ENCODE measurements around the gene SHB.

SHB gene

GRCh38 chr9:37946041-37946440 lies 123.0 kb downstream of the SHB start:
- no peak for DNase-seq (ENCODE audit: low spot score)
- TF ChIP-seq CTCF (IDR thresholded peaks at IDR 0.05; ENCODE audit: extremely low read depth, missing control alignments): no peak

- DNase-seq (ENCODE audit: low spot score): no peak
- TF ChIP-seq CTCF (IDR thresholded peaks at IDR 0.05; ENCODE audit: extremely low read depth, missing control alignments): no peak
Observed at GRCh38 chr9:37944671-37945481, 124.2 kb downstream of the SHB start.

- DNase-seq (ENCODE audit: low spot score): no peak
- TF ChIP-seq CTCF (IDR thresholded peaks at IDR 0.05; ENCODE audit: extremely low read depth, missing control alignments): no peak
Observed at GRCh38 chr9:37944266-37944650, 124.8 kb downstream of the SHB start.

- no peak for TF ChIP-seq CTCF (IDR thresholded peaks at IDR 0.05; ENCODE audit: extremely low read depth, missing control alignments)
- no peak for DNase-seq (ENCODE audit: low spot score)
Observed at GRCh38 chr9:37943345-37944265, 125.4 kb downstream of the SHB start.

- no peak for TF ChIP-seq CTCF (IDR thresholded peaks at IDR 0.05; ENCODE audit: extremely low read depth, missing control alignments)
- DNase-seq (ENCODE audit: low spot score): no peak
Observed at GRCh38 chr9:37942621-37943344, 126.2 kb downstream of the SHB start.

- no peak for DNase-seq (ENCODE audit: low spot score)
- TF ChIP-seq CTCF (IDR thresholded peaks at IDR 0.05; ENCODE audit: extremely low read depth, missing control alignments): no peak
Observed at GRCh38 chr9:37941253-37941652, 127.8 kb downstream of the SHB start.
